Right lobe of liver (tissue), 6 donors: ENCODE measurements around the gene LYZL2. TPM values are rescaled to one million over a fixed set of nuclear protein-coding genes. Genes with fewer than 3 reads are reported as not detected.
A peak's percentile ranks its signal among the peaks of the same experiment; 100 is the strongest.
"Not testable (repeated sequence)": the region's sequence is repeated elsewhere in the genome, so short reads cannot be mapped to it uniquely, and the experiment has no call there.

ENCODE experiments used
- ATAC-seq, 4 donors: fragments of 200-7000 bp; cut with Tn5 transposase; one replicate each; pipeline ENCODE4 v1.9.1; 2020; ENCODE audit warnings: mild to moderate bottlenecking in 4 of 4, moderate library complexity in 4 of 4
- DNase-seq, 3 donors: peaks; one replicate each; pipeline ENCODE4 v3.0.0-alpha.2; 2020
- H3K27ac ChIP-seq, 3 donors: fragments of 200-600 bp; one replicate each; pipeline ENCODE4 v1.8.0; 2022
- H3K27me3 ChIP-seq, 2 donors: fragments of 200-600 bp; one replicate each; pipeline ENCODE4 v1.8.0; 2022
- H3K36me3 ChIP-seq, 4 donors: fragments of 200-600 bp; sonication (generic) in 1 of 4; one replicate each; pipeline versions ENCODE4 v1.5.1 to v1.8.0; 2017 to 2022; ENCODE audit warnings: control low read depth in 1 of 4
- H3K4me1 ChIP-seq, 4 donors: fragments of 200-600 bp; sonication (generic) in 1 of 4; one replicate each; pipeline versions ENCODE4 v1.5.1 to v1.8.0; 2017 to 2022; ENCODE audit warnings: control low read depth in 1 of 4
- H3K4me3 ChIP-seq, 3 donors: fragments of 200-600 bp; one replicate each; pipeline ENCODE4 v1.8.0; 2022
- H3K9me3 ChIP-seq, 4 donors: fragments of 200-600 bp; sonication (generic) in 1 of 4; one replicate each; pipeline versions ENCODE4 v1.5.1 to v1.8.0; 2017 to 2022; ENCODE audit warnings: control low read depth in 1 of 4
- CTCF ChIP-seq, 4 donors: fragments of 200-600 bp in 3 of 4; fragments of 450-650 bp in 1 of 4; IDR thresholded peaks; one replicate each; pipeline versions ENCODE4 v1.5.1 to v1.8.0; 2016 to 2022; ENCODE audit warnings: antibody characterized with exemption in 4 of 4, mild to moderate bottlenecking in 2 of 4
- POLR2A ChIP-seq: fragments of 450-650 bp; IDR thresholded peaks from one replicate; pipeline ENCODE4 v1.6.1; 2017; ENCODE audit warnings: antibody characterized with exemption, mild to moderate bottlenecking
- WGBS: methylation state at CpG from one replicate; pipeline ENCODE4 v1.1.6; 2018; ENCODE audit warnings: low coverage, low lambda C conversion rate; ENCODE audit not compliant: insufficient coverage; ENCODE audit errors: missing lambda C conversion rate; 5-methylcytosine and 5-hydroxymethylcytosine counted together
- intact Hi-C, 2 donors: fragments of 100-400 bp; cut with DNase I; formaldehyde crosslinking; loops; one replicate each; pipeline versions ENCODE4 v1.11.2 to v1.14.1; 2022
- total RNA-seq, 6 experiments: library from RNA; depleted of rRNA in 2 of 6; stranded (reverse); fragments of >200 nt in 2 of 6; fragmentation: NEBNext Ultra II Directional in 3 of 6; extraction: Animal tissue kit (Norgen Biotek cat#: 25700) in 3 of 6; gene quantifications; one replicate each; pipeline versions ENCODE4 v1.1.0 to v1.2.4, GENCODE V29; 2016 to 2023
- donor health status: DM: no; HTN: yes; CAD: no.
- donor health status: DM: no; HTN: no; CAD: no.
- donor health status: DM: no; HTN: no; CAD: no.
- donor health status: DM: no; HTN: yes; CAD: no.
- donor health status: DM: no; HTN: yes; CAD: no.

Gene LYZL2
- total RNA-seq, 6 experiments from 2014 or later, result not detected

DNA sequence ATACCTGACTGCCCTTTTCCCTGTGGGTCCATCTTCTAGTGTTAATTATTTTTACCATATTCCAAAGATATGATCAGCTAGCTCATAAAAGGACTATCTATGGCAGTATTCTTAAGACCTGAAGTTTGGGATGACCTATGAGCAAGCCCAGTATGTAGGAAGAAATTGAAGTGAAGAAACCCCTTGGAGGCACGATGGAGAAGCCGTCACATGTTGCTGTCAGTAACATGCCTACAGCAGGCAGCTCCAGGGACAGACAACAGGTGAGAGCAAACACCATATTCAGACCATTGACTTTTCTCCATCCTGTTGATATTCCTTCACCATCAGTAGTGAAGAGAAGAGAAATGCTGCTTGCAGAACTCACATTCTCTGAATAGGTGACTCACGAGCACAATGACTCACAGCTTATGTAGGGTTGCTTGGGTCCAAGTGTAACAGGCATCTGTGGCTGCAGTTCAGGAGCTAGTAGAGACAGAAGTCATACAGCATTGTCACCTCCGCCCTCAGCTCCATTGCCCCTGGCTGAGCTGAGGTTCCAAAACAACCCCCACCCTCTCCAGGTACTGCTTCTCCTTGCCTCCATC, 8.4 kb upstream of the LYZL2 start:
- DNase-seq, result no peak
- no peaks in the 10 kb centered on the region for H3K27me3 ChIP-seq
- H3K4me3 ChIP-seq, result no peak overlapping the region
- TF ChIP-seq POLR2A (no peak), CTCF (IDR thresholded peaks at IDR 0.05) (no peak)
- intact Hi-C loops, result no loop called here
- no peak overlapping the region for H3K27ac ChIP-seq
- WGBS, result 94% methylated on average over 2 of the region's 4 CpGs
- no peaks in the 10 kb centered on the region for H3K9me3 ChIP-seq
- ATAC-seq, result peak in 1 of 4 donors; percentile 51
- no peaks in the 10 kb centered on the region for H3K36me3 ChIP-seq
- no peaks in the 10 kb centered on the region for H3K4me1 ChIP-seq

DNA sequence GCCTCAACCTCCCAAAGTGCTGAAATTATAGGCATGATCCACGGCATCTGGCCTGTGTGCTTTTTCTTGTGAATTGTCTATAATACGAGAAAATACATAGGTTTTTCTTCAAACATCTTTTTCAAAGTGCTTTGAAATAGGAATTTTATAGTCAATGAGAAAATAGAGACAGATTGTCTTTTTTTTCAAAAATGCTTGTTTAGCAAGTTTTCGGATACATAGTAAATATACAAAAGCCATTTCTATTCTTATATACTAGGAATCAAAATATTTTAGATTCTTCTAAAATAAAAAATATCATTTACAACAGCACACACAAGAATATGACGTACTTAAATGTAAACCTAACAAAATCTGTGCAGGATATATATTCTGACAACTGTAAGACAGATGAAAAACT, 1.6 kb upstream of the LYZL2 start:
- H3K9me3 ChIP-seq, result no peaks in the 10 kb centered on the region
- no peak for ATAC-seq
- H3K36me3 ChIP-seq, result no peaks in the 10 kb centered on the region
- DNase-seq, result no peak
- H3K27ac ChIP-seq, result no peak overlapping the region
- H3K4me1 ChIP-seq, result no peaks in the 10 kb centered on the region
- intact Hi-C loops, result no loop called here
- no peak overlapping the region for H3K4me3 ChIP-seq
- H3K27me3 ChIP-seq, result no peaks in the 10 kb centered on the region
- TF ChIP-seq POLR2A (no peak), CTCF (IDR thresholded peaks at IDR 0.05) (no peak)
- WGBS, result 76% methylated on average over 4 of the region's 4 CpGs

- 45% methylated on average over 2 of the region's 2 CpGs for WGBS
- no peak for TF ChIP-seq POLR2A
- TF ChIP-seq CTCF (IDR thresholded peaks at IDR 0.05), result no peak
- no peaks in the 10 kb centered on the region for H3K27me3 ChIP-seq
- DNase-seq (no peak), ATAC-seq (no peak)
- H3K36me3 ChIP-seq, result no peaks in the 10 kb centered on the region
- H3K27ac ChIP-seq, result no peak overlapping the region
- H3K9me3 ChIP-seq, result no peaks in the 10 kb centered on the region
- intact Hi-C loops, result no loop called here
- H3K4me1 ChIP-seq, result no peaks in the 10 kb centered on the region
- H3K4me3 ChIP-seq, result no peak overlapping the region
These were observed 1.0 kb upstream of the LYZL2 start for GRCh38 chr10:30630571-30630970.

DNA sequence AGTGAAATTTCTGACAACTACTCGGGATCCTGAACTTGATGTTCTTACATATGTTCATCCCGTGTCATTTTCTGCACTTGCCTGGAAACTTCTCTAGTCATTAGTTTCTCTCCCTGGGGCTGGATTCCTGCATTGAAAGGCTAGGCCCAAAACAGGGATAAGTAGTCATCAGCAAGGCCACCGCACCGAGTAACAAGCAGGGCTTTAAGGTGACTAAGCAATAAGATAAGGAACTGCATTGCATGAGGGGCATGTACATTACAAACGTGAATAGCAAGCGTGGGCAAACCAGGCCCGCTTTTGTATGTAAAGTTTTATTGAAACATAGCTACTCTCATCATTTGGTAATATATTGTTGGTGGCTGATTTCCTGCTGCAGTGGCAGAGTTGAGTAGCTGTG, 977 bp downstream of the LYZL2 start:
- H3K36me3 ChIP-seq, H3K27ac ChIP-seq, H3K4me3 ChIP-seq, H3K9me3 ChIP-seq, ATAC-seq, H3K27me3 ChIP-seq, DNase-seq, intact Hi-C loops, H3K4me1 ChIP-seq: not testable (repeated sequence)
- WGBS, result 96% methylated on average over 5 of the region's 7 CpGs

DNA sequence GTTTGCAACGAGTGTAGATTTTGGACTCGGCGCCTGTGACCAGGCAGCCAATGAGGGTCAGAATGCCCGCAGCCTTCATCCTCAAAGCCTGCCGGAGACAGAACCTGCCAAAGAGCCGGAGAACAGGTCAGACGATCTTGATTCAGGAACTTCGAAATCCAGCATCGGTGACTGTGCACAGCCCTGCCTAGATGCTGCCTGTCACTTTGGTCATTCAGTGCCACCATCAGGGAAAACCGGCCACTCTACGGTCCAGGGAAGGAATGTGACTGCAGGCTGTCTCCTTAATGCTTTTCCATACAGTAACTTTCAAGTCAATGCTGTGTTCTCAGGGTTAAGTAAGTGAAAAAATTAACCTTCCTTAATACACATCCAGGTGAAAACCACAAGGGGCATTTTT, 2.7 kb downstream of the LYZL2 start:
- H3K27ac ChIP-seq, H3K9me3 ChIP-seq, intact Hi-C loops, H3K36me3 ChIP-seq, H3K27me3 ChIP-seq, H3K4me3 ChIP-seq, DNase-seq, H3K4me1 ChIP-seq, ATAC-seq: not testable (repeated sequence)
- 88% methylated on average over 10 of the region's 11 CpGs for WGBS

DNA sequence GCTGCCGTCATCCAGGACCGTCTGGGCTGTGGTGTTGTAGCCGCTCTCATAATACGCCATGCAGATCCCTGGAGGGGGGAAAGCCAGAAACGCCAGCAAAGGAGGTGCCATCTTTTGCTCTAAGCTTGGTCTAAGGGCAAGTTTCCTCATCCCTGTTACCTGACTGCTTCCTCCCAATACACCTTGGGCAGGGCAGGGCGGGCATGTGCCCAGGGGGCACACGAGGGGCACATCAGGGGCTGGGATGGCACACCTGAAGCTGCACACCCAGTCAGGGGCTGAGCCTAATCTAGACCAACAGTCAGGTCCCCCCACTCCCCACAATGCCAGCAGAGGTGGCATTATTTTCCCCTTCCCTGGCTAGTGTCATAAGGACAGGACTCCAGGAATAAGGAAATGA, 3.4 kb downstream of the LYZL2 start:
- H3K36me3 ChIP-seq, DNase-seq, intact Hi-C loops, H3K4me3 ChIP-seq, H3K27me3 ChIP-seq, H3K9me3 ChIP-seq, H3K27ac ChIP-seq, H3K4me1 ChIP-seq: not testable (repeated sequence)
- peak in 1 of 4 donors; percentile 40 for ATAC-seq
- no CpG with 5 or more reads among the region's 7 CpGs for WGBS
